KOPT-K1 (cell line): ENCODE results near the gene MAPRE3.

Experiments
- H3K27ac ChIP-seq: fragments of 200-600 bp; sonication (generic); 2 replicates; pipeline ENCODE4 v1.5.1; 2016; ENCODE audit warnings: antibody characterized with exemption, mild to moderate bottlenecking, low read depth, low read length; ENCODE audit not compliant: poor library complexity, severe bottlenecking
- H3K36me3 ChIP-seq: fragments of 200-600 bp; sonication (generic); 2 replicates; pipeline ENCODE4 v1.5.1; 2017; ENCODE audit warnings: antibody characterized with exemption, mild to moderate bottlenecking, low read length, moderate library complexity; ENCODE audit not compliant: insufficient read depth
- H3K9me3 ChIP-seq: fragments of 200-600 bp; sonication (generic); 2 replicates; pipeline ENCODE4 v1.5.1; 2017; ENCODE audit warnings: antibody characterized with exemption, low read length, mild to moderate bottlenecking; ENCODE audit not compliant: insufficient read depth, poor library complexity, severe bottlenecking

MAPRE3 gene

DNA sequence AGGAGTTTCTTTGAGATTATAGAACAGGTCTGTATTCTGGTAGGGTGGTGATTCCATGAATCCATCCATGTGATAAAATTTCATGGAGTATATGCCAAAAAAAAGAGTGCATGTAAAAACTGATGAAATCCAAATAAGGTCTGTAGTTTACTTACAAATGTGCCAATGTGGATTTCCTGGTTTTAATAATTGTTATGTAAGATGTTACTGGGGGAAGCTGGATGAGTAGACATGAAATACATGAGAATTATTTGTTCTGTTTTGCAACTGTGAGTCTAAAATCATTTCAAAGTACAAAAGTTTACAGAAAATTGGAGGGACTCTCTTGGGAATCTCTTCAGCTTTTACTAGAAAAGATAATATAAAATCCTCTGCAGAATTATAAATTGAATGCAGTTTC is 38.6 kb downstream of the MAPRE3 start:
- Histone ChIP-seq H3K9me3 (no peaks in the 10 kb centered on the region), H3K27ac (no peak overlapping the region), H3K36me3 (no peaks in the 10 kb centered on the region)

DNA sequence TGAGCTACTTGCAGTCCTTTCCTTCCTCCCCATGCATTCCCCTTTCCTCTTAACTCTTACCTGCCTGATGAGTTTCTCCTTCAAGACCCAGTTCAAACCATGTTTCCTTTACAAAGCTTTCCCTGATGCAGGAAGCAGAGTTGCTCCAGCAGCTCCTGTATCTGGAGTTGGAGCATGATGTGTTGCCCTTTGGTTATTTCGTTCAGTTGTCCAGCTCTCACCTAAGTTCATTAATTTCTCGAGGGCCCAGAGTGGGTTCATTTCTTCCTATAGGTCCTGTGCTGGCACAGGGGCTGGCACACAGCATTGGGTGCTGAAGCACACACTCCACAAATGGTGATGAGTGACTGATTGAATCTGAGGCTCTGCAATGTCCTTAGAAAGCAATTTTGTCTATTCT is 39.3 kb downstream of the MAPRE3 start:
- Histone ChIP-seq H3K9me3 (no peaks in the 10 kb centered on the region), H3K36me3 (no peaks in the 10 kb centered on the region), H3K27ac (no peak overlapping the region)

DNA sequence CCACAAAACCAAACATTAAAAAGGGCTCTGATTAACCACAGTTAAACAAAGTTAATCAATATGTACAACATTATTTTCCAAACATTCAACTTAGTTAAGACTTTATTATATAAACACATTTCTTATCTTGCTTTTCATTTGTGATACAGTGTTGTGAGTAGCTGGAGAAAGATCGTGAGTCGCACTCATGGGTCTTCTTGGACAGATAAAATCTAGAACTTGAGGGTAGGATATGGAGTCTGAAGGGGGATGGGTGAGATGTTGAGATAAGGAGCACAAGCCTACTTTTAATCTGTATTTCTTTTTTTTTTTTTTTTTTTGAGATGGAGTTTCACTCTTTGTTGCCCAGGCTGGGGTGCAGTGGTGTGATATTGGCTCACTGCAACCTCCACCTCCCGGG is 39.7 kb downstream of the MAPRE3 start:
- H3K36me3 ChIP-seq: no peaks in the 10 kb centered on the region
- H3K9me3 ChIP-seq: no peaks in the 10 kb centered on the region
- no peak overlapping the region for H3K27ac ChIP-seq

DNA sequence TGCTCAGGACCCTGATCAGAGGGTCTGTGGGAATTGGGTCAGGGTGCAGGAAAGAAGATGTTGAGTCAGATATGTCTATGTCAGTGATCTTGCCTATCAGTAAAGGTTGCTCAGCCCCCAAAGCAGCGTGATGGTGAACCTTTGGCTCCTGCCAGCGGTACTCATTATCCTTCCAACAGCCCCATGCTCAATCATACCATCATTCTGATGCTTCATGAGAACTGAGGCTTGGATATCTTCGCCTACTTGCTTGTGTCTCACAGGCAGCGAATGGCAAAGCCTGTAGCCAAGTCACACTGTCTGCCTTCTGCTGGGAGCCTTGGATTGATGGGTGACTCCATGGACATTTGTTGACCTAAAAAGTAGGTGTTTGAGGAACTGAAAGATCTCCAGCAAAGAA is 43.3 kb downstream of the MAPRE3 start:
- H3K9me3 ChIP-seq: no peaks in the 10 kb centered on the region
- no peaks in the 10 kb centered on the region for H3K36me3 ChIP-seq
- no peak overlapping the region for H3K27ac ChIP-seq

DNA sequence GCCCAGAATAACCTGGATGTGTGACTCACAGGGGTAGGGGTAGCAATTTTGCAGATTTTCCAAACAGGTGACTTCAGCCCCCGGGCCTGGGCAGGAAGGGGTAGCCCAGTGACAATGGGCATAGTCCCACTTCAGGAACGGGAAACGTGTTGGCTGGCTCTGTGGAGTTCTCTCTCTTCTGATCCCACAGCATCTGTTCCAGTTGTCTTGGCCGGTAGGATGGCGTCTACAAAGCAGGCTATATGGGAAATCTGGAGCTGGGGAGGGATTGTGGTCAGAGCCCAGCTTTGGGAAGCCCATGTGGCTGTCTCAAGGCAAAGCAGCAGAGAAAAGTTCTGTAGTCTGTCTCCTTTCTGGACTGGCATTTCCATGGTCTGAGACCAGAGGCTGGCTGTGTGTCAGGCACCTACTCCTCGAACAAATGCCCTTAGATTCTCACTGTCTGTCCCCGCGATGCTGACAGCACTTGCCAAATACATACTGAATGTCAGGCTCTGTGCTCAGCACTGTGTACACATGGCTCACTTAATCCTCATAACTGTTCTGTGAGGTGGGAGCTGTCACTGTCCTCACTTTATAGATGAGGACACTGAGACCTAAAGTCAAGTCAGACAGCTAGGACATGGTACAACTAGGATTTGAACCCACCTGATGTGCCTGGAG is 44.5 kb downstream of the MAPRE3 start:
- H3K36me3 ChIP-seq: no peaks in the 10 kb centered on the region
- H3K9me3 ChIP-seq: no peaks in the 10 kb centered on the region
- H3K27ac ChIP-seq: no peak overlapping the region

DNA sequence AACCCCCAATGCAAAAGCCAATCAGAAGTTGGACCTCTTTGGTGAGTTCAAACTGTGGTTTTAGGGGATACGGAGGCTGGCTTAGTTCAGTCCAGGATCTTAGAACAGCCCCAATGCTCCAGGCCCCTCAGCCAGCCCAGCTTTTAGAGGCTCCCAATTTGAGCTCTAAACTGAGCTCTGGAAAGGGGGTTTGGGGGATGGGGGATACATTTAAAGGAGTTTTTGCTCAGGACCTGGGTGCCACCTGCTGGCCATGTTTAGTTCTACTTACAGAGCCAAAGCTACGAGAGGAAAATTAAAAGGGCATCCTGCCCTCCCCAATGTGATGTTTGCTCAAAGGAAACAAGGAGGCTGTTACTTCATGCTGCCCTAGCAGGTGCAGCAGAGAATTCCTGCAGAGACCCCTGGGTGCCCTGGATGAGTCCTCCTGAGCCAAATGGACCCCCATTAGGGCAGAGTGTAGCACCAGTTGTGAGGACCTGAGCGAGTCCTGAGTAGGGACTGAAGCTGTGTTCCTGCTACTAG is 46.4 kb downstream of the MAPRE3 start:
- H3K27ac ChIP-seq: no peak overlapping the region

DNA sequence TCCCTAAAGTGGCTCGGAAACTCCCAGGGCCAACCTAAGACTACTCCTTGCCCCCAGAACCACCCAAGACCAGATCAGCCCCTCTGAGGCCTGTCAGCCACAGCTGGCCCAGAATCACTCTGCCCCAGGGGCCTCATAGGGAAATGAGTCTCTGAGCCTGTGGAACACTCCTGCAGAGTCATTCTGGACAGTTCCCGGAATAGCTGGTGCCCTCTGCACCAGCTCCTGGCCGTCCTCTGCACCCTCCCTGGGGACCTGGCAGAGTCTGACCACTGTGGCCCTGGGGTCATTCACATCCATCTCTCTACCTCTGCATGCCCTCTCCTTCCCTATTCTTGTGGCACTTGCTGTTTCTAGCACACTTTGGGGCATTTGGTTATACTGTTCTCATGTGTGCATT is 47.7 kb downstream of the MAPRE3 start:
- Histone ChIP-seq H3K9me3 (no peaks in the 10 kb centered on the region), H3K36me3 (no peaks in the 10 kb centered on the region), H3K27ac (no peak overlapping the region)

More for the DNA sequence above, 46.4 kb downstream of the MAPRE3 start:
- no peaks in the 10 kb centered on the region for H3K36me3 ChIP-seq
- H3K9me3 ChIP-seq: no peaks in the 10 kb centered on the region

DNA sequence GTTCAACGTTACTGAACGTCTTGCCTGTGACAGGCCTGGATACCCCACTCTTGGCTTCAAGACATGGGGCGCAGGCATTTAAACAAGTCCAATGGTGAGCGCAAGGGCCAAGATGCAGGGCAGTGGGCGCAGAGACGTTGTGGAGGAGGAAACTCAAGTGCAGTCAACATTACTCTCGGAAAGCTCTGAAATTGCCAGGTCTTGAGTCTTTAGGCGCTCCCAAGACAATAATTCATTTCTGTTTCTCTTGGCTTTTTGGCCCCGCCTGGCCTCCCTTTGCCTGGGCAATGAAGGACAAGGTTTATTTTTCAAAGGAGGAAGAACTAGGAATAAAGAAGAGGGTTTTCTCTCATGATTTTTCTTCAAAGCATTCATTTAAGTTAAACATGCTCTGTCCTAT is 49.0 kb downstream of the MAPRE3 start:
- Histone ChIP-seq H3K36me3 (no peaks in the 10 kb centered on the region), H3K27ac (no peak overlapping the region), H3K9me3 (no peaks in the 10 kb centered on the region)

DNA sequence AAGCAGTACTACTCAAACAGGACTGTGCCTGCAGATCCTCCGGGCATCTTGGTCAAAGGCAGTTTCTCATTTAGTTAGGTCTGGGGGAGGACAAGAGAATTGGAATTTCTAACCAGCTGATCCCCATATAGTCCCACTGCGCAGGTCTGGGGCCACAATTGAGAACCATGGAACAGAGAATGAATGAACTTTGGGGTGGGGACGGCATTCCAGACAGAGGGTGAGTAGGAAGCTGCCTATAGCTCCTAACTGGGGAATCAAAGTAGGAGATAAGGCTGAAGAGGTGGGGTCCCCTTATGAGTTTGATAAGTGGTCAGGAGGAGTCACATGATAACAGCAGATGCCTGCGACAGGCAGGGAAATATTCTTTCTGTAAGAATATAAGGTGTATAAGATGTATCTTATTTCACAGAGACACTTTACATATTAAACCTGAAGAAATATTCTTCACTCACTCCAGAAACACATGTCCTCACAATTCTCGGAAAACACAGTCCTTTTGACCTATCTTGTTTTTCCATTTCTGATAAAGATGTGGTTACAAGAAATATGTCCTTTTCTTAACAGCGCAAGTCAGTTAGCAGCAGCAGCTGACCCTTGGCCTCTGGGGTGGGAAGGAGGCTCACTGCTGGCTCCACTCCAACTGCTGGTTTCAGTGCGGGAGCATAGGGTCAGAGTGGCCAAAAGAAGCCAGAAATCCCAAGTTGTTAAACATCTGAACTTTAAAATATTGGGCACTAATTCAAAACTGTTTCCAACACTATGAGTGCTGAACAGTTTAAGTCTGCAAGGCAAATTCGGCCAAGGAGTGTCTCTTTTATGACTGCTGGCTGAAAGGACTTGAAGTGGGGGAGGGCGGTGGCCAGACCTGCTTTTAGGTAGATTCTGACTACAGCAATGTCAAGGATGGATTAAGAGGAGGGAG is 49.8 kb downstream of the MAPRE3 start:
- H3K27ac ChIP-seq: no peak overlapping the region
- no peaks in the 10 kb centered on the region for H3K9me3 ChIP-seq

DNA sequence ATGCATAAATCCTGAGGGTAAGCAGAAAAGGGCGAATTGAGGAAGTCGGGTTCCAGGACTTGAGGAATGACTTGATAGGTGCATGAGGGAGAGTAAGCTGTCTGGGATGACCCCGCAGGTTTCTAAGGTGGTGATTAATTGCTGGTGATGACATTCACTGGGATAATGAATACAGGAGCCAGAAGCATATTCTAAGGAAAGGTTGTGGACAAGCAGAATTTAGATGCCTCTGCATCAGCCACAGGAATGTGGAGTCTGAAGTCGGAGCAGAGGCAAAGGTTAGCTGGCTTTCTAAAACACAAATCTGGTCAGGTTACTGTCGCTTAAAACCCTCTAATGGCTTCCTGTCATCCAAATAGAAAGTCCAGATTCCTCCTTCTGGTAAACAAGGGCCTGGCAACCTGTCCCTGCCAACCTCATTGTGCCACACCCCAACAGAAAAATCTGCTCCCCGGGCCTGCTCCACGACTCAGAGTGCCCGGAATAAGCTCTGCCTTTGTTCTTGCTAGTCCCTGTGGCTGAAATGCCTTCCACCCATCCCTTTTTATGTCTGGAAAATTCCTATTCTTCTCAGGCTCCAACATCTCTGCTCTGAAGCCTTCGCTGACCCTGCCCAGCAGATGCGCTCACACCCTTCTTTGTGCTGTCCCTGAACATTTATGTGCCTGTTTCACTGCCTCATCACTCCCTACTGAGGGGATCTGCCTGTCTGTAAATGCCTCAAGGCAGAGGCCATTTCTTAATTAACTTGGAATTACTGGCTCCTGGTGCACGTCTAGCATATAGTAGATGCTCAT is 51.0 kb downstream of the MAPRE3 start:
- H3K27ac ChIP-seq: no peak overlapping the region
- no peaks in the 10 kb centered on the region for H3K36me3 ChIP-seq
- no peaks in the 10 kb centered on the region for H3K9me3 ChIP-seq

More for the DNA sequence above, 49.8 kb downstream of the MAPRE3 start:
- no peaks in the 10 kb centered on the region for H3K36me3 ChIP-seq

DNA sequence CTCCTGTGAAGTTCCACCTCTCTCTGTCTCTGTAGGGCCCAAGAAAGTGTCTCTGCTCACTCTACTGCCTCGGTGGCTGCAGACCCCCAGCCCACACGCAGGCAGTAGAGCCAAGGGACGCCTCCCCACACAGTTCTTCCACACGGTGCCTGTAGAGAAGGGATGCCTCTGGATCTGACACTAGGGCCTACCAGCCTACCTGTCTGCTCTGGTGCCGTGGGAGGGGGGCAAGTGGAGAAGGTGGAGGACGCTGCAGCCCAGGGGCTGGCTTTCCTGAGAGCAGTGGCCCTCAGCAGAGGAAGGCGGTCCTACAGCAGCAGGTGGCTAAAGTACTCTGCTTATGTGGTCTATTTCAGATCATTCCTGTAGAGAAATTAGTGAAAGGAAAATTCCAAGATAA is 53.3 kb downstream of the MAPRE3 start:
- Histone ChIP-seq H3K27ac (no peak overlapping the region), H3K36me3 (no peaks in the 10 kb centered on the region), H3K9me3 (no peaks in the 10 kb centered on the region)

DNA sequence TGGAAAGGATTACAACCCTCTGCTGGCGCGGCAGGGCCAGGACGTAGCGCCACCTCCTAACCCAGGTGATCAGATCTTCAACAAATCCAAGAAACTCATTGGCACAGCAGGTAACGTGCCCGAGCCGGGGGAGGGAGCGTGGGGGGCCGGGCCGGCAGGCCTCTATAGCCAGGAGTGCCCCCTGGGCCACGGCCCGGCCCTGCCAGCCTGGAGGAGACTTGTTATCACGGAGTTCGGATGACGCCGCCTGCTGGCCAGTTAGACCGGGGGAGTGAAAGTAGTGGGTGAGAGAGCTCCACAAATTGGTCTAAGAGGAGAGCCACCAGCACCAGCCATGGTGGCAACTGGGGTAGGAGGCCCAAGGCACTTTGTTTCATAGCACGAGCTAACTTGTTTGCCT is 53.8 kb downstream of the MAPRE3 start:
- H3K9me3 ChIP-seq: no peaks in the 10 kb centered on the region
- H3K36me3 ChIP-seq: no peaks in the 10 kb centered on the region
- no peak overlapping the region for H3K27ac ChIP-seq

DNA sequence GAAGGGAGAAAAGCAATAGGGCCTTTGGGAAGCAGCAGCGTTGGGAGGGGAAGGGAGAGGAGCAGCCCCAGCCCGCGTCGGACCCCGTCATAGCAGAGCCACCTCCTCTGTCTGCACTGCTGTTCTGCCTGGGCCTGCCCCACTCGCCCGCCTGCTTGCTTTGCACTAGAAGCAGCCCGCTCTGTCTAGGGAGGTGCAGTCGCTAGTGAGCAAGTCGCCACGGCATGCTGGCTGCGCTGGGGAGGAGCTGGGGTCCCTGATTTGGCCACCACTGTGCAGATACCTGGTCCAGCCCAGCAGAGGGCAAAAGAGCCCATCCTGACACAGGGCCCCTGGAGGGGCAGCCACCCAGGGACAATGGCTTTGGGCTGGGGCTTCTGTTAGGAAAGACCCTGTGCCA is 54.4 kb downstream of the MAPRE3 start:
- H3K36me3 ChIP-seq: no peaks in the 10 kb centered on the region
- no peak overlapping the region for H3K27ac ChIP-seq
- H3K9me3 ChIP-seq: no peaks in the 10 kb centered on the region

DNA sequence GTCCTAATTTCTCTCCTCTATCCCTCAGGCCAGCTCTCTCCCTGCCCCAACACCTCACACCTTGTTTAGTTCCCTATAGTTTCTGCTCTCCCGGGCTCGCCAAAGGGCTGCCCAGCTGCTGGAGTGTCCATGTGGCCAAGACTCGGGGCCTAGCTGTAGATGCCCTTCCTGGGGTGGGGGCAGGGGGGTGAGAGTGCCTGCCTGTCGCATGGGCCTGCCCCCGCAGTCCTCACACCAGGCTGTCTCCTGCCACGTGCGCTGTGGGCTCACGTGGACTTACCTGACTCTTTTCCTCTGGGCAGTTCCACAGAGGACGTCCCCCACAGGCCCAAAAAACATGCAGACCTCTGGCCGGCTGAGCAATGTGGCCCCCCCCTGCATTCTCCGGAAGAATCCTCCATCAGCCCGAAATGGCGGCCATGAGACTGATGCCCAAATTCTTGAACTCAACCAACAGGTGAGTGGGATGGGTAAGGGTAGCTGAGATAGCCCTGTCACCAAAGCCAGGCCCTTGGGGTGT is 54.9 kb downstream of the MAPRE3 start:
- H3K27ac ChIP-seq: no peak overlapping the region
- no peaks in the 10 kb centered on the region for H3K36me3 ChIP-seq
- no peaks in the 10 kb centered on the region for H3K9me3 ChIP-seq
